NCI-H1417 treated with DMSO at 0.1 percent for 48 hours (cell line): ENCODE results near the gene RFC3.
A peak's percentile ranks its signal among the peaks of the same experiment; 100 is the strongest.

ENCODE experiments used
- DNase-seq: peaks from one replicate; lab custom pipeline; 2025; lab: John Stamatoyannopoulos, UW

RFC3 gene

DNA sequence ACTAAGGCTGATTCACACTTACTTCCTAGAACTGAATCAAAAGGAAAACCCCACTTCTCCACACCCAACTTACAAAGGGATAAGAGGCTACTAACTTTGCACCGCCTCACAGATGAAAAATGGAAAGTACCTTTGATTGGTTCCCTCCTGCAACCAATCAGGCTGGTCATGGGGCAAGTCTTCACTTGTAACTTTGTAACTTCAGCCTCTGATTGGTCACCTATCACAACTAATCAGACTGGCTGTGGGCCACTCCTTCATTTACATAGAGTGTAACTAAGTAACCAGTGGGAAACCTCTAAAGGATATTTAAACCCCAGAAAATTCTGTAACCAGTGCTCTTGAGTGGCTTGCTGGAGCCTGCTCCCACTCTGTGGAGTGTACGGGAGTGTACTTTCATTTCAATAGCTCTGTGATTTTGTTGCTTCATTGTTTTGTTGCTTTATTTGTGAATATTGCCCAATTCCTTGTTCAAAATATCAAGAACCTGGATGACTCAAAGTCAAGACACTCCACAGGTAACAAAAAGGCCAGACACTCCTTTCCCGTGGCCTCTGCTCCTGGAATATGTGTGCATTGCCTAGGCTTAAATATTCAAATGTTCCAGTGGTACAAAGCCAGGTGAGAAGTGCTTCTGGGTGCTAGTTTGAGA is 50.5 kb downstream of the RFC3 start:
- no peak for DNase-seq

- DNase-seq: no peak
These were observed 51.1 kb downstream of the RFC3 start for GRCh38 chr13:33869005-33869404.

DNA sequence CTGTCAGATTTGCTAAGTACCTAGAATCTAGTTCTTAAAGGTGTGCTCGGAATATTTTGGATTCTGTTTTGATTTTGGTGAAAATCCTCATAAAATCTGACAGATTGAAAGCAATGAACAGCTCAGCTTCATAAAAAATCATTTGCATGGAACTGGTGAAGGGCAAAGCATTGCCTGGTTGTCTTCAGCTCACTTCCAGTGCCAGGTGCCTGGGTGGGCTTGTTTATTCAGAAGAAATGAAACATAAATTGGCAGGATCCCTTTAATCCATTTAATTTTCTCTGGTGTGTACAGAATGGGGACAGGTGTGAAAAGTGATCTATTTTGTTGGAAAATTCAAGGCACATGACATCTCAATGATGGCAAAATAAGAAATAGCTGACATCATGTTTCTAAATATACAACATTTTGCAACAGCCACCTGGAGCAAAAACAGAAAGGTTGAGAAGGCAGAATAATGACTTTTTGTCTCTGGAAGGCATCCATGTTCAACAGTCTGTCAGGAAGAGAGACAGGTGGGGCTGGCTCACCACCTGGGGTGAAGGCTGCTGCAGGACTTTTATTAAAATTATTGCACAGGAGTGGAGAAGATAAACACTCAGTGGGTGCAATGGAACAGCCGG is 52.2 kb downstream of the RFC3 start:
- peak; percentile 71 for DNase-seq

- no peak for DNase-seq
These were observed 53.5 kb downstream of the RFC3 start for GRCh38 chr13:33871207-33872004.

- DNase-seq: no peak
These were observed 54.0 kb downstream of the RFC3 start for GRCh38 chr13:33872005-33872351.

DNA sequence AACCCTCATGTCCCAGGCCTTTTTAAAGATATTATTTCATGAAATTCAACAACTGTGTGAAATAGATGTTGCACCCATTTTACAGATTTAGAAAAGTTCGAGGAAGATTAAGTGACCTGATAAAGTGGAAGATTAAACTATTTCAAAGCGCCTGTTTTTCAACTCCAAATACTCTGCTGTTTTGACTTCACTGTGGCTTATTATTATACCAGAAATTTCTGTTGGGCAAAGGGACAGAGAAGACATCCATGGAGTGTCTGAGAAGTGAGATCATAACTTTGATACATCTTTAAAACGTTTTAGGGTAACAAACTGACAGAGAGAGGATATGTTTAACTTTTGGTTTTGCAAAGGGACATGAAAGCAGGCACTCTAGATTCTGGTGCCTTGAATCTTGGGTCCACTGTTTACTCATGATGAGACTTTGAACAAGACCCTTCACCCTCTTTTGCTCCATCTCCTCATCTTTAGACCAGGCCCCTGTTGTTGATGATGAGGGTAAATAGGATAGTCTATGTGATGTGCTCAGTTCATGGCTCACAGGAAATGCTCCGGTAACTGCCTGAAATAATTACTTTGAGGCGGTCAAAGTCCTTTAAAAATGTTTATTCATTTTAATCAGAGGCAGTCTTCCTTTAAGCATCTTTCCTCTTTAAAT is 55.4 kb downstream of the RFC3 start:
- DNase-seq: no peak

GRCh38 chr13:33874871-33875270 is 56.9 kb downstream of the RFC3 start:
- DNase-seq: no peak

DNA sequence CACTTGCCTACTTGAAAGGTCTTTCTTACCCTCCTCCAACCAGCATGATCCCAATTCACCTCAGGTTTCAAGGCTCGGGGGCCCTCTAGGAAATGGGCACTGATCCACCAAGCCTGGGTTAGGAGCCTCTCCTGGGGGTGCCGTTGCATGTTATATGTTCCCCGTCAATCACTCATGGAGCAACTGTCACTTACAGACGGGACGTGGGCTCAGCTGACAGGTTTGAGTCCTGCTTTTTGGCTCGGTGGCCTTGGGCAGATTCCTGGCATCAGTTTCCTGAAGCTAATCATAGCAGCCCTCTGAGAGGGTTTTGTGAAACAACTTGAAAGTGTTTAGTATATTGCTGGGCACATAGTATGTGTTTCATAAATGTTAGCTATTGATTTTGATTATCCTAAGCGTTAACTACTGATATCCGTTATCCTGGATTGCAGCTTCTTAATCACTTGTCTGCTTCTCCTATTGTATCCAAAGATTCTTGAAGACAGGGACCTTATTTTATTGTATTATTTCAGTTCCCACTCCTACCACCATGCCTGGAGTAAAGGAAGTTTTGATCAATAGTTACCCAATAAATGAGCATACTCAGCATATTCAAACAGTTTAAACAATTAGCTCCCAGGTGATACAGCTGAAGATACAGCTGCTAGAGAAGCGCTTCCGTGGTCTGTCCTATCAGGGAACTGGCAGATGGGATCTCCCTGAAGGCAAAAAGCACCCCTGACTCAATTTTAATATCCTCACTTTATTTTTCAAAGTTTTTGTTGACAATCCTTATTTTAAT is 57.9 kb downstream of the RFC3 start:
- DNase-seq: no peak

GRCh38 chr13:33876716-33877394 is 58.9 kb downstream of the RFC3 start:
- no peak for DNase-seq

DNA sequence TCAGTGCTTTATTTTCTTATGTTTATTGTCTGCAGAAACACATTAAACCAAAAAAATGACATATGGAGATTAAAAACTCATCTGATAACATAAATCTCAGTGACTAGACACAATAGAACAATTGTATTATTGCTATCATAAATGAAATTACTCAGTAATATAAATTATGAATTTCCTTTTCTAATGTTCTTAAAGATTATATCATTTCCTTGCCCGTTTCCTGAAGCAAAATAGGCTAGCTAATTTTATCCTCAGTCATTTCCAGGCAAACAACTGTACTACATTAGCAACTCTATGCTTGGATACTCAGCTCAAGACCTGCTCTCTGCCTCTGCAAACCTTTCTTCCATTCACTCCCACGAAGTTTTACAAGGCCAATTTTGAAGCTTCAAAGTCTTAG is 61.2 kb downstream of the RFC3 start:
- DNase-seq: no peak

- no peak for DNase-seq
These were observed 64.9 kb downstream of the RFC3 start for GRCh38 chr13:33882804-33883203.

DNA sequence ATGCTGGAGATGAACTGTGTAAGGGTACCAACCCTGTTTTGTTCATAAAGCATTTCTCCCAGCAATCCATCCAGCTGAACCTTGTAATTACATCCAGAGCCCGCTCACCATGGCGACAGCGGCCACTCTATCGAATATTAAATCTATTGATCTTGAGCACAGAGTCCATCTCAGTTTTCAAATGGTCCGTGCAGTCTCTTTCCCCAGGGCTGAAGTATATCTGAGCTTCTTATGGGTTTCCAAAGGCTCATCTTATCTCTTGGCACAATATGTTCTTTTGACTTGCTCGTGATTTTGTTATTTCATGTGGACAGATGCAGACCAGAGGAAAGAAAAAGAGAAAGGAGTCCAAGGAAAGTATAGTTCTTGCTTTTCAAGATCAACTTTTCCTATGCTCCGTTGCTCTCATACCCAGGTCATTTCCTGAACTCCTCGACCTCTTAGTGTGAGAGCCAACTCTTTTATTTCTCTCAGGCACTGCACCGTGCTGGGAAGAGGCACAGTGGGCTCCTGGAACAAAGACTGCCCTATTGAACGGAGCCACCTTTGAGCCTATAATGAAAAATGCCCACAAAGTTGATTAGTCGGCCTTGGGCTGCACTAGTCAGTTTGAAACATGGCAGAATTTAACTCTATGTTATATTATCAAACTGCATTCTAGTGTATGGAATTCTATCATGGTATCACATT is 66.7 kb downstream of the RFC3 start:
- DNase-seq: no peak
